Suppressor macrophage treated with lipopolysaccharide for 1 hour (primary cell): Measurements from ENCODE around the gene TMEM100.
"Not testable (repeated sequence)": the region's sequence is repeated elsewhere in the genome, so short reads cannot be mapped to it uniquely, and the experiment has no call there.

Experiments
- DNase-seq, 3 donors: peaks; one replicate each; pipeline ENCODE4 v3.0.0-alpha.2; 2020 to 2022

The TMEM100 gene

DNA sequence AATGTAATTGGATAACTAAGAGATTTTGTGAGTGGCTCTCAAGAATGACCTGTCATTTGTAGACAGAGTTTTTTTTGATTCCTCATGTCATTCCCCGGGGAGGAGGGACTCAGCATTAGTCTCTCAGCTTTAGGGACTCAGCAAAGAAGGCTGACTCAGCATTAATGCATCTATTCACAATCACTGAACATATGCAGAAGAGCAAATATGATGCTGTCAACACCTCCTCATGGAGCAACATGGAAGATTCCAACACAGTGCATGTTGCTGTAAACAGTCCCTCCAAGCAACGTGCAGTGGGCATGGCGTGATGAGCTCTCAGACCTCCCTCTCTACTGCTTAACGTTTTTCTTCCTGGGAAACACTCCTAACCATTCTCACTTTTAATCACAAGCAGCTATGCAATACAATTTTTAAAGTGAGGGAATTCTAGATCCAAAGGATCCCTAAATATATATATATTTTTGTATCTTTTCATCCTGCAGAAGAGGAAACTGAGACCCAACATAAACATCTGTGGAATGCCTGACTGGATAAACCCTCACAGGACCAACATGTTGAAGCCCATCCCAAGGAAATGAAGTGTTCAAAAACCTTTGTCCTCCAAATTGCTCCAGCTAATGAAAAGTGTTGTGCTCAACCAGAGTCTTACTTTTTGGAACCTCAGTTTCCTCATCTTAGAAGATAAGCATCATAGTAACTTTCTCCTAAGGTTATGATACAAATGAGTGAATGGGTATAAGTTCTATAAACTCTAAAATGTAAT lies 38.9 kb downstream of the TMEM100 start:
- DNase-seq, result no peak

- no peak for DNase-seq
Observed at GRCh38 chr17:55681342-55681700, 41.3 kb downstream of the TMEM100 start.

GRCh38 chr17:55680686-55681341 lies 41.9 kb downstream of the TMEM100 start:
- no peak for DNase-seq

DNA sequence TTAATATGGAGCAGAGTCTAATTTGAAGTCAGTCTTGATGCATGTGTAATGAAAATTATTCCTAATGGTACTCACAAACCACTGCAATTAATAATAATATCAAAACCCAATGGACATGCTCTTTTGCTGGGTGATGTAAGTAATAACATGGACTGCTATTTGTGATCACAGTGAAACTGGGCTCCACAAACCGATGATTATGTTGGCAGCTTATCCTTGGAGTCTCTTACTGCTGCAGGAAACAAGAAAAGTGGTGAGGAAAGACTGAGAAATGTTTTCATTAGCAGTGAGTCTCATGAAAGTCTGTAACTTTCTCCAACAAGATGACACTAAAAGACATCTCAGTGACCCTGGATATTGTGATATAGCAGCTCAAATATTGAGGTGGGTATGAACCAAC lies 45.2 kb downstream of the TMEM100 start:
- DNase-seq, result no peak

DNA sequence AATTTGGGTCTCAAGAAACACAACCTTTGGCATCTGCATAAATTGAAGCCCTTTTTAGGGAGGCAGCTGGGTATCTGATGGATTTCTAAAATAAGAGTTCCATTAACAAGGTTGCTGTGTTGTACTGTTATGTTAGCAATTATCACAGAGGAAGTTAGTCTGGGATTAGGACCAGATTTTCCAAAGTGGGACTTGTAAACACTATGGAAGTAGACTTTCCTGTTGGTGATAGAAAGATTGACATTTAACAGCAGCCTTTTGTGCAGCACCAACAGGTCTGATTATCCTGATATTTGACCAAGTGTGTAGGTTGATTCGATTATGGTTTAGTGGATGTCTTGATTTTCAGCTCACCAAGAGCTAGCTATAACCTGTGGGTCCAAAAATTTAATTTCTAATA lies 46.4 kb downstream of the TMEM100 start:
- no peak for DNase-seq

- DNase-seq, result peak; percentile 73 to 80 (median 79)
Observed at GRCh38 chr17:55673743-55674506, 48.7 kb downstream of the TMEM100 start.

- DNase-seq, result peak; percentile 60 to 83 (median 71)
Observed at GRCh38 chr17:55672585-55673501, 49.8 kb downstream of the TMEM100 start.

DNA sequence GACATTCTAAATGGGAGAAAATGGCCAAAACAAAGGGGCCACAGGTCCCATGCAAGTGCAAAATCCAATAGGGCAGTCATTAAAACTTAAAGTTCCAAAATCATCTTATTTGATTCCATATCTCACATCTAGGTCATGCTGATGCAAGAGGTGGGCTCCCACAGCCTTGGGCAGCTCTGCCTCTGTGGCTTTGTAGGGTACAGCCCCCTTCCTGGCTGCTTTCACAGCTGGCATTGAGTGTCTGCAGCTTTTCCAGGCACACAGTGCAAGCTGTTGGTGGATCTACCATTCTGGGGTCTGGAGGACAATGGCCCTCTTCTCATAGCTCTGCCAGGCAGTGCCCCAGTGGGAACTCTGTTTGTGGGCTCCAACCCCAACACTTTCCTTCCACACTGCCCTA lies 50.7 kb downstream of the TMEM100 start:
- DNase-seq, result not testable (repeated sequence)
